ENCODE data around the gene LACTBL1.

The LACTBL1 gene

DNA sequence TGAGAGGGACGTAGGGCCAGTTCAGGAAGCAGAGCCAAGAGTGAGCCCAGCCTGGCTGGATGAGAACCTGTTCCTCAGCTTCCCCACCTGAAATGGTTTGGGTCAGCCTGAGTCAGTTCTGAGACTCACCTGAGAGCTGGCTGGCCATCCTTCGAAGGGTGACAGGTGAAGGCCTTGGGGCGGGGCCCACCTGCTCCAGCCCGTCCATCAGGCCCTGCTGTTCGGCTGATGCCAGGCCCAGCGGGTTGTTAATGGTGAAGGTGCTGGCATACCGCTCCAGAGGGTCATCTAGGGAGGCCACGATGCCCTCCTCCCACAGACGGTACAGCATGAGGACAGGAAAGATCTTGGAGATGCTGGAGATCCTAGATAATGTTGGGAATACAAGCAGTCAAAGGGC lies 14.1 kb downstream of the LACTBL1 start:
- H3K9me3 ChIP-seq (ENCODE audit: severe bottlenecking) = no peaks in the 10 kb centered on the region
- H3K36me3 ChIP-seq = no peaks in the 10 kb centered on the region
- no peak overlapping the region for H3K27ac ChIP-seq
- H3K4me3 ChIP-seq (ENCODE audit: low read depth, low read length) = no peak overlapping the region
- no peak for DNase-seq
- H3K27me3 ChIP-seq (ENCODE audit: insufficient read depth, low read depth, severe bottlenecking) = no peaks in the 10 kb centered on the region
- TF ChIP-seq, protein P1, sequence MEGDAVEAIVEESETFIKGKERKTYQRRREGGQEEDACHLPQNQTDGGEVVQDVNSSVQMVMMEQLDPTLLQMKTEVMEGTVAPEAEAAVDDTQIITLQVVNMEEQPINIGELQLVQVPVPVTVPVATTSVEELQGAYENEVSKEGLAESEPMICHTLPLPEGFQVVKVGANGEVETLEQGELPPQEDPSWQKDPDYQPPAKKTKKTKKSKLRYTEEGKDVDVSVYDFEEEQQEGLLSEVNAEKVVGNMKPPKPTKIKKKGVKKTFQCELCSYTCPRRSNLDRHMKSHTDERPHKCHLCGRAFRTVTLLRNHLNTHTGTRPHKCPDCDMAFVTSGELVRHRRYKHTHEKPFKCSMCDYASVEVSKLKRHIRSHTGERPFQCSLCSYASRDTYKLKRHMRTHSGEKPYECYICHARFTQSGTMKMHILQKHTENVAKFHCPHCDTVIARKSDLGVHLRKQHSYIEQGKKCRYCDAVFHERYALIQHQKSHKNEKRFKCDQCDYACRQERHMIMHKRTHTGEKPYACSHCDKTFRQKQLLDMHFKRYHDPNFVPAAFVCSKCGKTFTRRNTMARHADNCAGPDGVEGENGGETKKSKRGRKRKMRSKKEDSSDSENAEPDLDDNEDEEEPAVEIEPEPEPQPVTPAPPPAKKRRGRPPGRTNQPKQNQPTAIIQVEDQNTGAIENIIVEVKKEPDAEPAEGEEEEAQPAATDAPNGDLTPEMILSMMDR (IDR thresholded peaks at IDR 0.05; ENCODE audit: low read depth, low read length) = no peak

DNA sequence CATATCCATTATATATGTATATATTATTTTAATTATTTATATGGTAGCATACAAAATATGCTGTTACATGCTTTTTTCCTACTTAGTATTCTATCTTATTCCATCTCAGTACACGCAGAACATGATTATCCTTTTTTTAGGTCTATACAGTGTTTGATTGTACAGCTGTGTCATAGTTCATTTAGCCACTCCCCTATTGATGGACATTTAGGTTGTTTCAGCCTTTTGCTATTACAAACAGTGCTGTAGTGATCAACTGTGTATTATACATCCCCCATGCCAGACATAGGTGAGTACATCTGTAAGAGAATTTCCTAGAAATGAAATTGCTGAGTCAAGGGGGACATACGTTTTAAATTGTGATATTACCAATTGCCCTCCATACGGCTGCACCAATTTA lies 15.6 kb downstream of the LACTBL1 start:
- Histone ChIP-seq H3K4me3 (ENCODE audit: low read depth, low read length) (no peak overlapping the region), H3K36me3 (no peaks in the 10 kb centered on the region), H3K27ac (no peak overlapping the region), H3K27me3 (ENCODE audit: insufficient read depth, low read depth, severe bottlenecking) (no peaks in the 10 kb centered on the region), H3K9me3 (ENCODE audit: severe bottlenecking) (no peaks in the 10 kb centered on the region)
- TF ChIP-seq, protein P1 (IDR thresholded peaks at IDR 0.05; ENCODE audit: low read depth, low read length) = no peak
- no peak for DNase-seq

DNA sequence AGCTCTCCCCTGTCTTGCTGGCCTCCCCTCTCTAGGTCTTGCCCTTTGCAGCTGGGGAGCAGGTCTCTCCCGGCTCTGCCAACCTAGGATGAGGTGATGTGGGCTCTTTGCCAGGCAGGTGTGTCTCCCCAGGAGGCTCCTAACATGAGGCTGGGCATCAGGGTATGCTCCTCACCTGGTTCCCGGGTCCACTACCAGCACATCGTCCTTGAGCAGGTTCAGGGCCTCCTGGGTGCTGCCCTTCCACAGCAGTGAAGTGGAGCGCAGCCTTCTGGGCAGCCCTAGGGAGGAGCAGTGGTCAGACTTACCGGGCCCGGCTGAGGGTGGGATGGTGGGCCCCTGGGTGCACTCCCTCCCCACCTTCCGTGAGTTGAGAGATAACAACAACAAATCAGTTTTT lies 17.5 kb downstream of the LACTBL1 start:
- Histone ChIP-seq H3K27ac (no peak overlapping the region), H3K27me3 (ENCODE audit: insufficient read depth, low read depth, severe bottlenecking) (no peaks in the 10 kb centered on the region), H3K4me3 (ENCODE audit: low read depth, low read length) (no peak overlapping the region), H3K36me3 (no peaks in the 10 kb centered on the region), H3K9me3 (ENCODE audit: severe bottlenecking) (no peaks in the 10 kb centered on the region)
- TF ChIP-seq, protein P1 (IDR thresholded peaks at IDR 0.05; ENCODE audit: low read depth, low read length) = no peak
- DNase-seq = no peak

DNA sequence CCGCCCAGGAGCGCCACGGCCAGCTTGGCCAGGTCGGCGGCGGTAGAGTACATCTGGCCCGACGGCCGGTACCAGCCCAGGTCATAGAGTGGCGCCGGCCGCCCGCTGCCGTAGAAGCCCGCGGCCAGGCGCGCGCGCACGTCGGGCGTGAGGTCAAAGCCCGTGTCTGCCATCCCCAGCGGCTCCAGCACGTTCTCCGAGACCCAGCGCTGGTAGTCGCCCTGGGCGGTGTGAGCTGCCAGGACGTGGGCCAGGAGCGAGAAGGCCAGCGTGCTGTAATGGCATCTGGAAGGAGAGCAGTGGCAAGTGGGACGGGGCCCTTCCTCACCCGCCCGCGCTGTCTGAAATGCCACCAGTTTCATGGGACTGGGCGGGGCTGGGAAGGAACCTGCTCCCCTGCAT lies 18.9 kb downstream of the LACTBL1 start:
- TF ChIP-seq, protein P1 (IDR thresholded peaks at IDR 0.05; ENCODE audit: low read depth, low read length) = no peak
- H3K36me3 ChIP-seq = no peaks in the 10 kb centered on the region
- DNase-seq = no peak
- no peak overlapping the region for H3K27ac ChIP-seq
- no peaks in the 10 kb centered on the region for H3K9me3 ChIP-seq (ENCODE audit: severe bottlenecking)
- H3K27me3 ChIP-seq (ENCODE audit: insufficient read depth, low read depth, severe bottlenecking) = no peaks in the 10 kb centered on the region
- no peak overlapping the region for H3K4me3 ChIP-seq (ENCODE audit: low read depth, low read length)

DNA sequence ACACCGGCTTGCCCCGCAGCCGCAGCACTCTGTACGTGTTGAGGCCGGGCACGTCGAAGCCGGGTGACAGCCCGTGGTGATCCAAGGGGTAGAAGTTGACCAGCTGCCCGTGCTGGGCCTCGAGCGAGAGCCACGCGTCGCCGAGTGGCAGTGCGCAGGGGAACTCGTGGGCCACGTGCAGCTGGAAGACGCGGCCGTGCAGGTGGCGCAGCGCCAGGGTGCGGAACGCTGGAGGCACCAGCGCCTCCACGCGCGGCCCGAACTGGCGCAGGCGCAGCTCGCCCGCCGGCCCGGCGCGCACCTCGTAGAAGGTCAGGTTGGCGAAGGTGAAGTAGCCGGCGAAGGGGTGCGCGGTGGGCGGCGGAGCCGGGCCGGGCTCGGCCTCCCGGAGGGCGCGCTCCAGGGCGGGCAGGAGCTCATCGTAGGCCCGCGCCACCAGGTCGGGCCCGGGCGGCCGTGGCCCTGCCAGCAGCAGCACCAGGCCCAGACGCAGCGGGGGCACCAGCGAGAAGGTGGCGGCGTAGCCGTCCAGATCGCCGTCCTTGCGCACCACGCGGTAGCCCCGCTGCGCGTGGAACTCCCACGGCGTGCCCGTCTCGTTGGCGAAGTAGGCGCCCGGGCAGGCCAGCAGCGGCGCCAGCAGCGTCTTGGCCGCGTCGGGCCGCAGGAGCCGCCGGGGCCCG lies 19.5 kb downstream of the LACTBL1 start:
- Histone ChIP-seq H3K9me3 (ENCODE audit: severe bottlenecking) (no peaks in the 10 kb centered on the region), H3K36me3 (no peaks in the 10 kb centered on the region), H3K4me3 (ENCODE audit: low read depth, low read length) (no peak overlapping the region), H3K27ac (no peak overlapping the region), H3K27me3 (ENCODE audit: insufficient read depth, low read depth, severe bottlenecking) (no peaks in the 10 kb centered on the region)
- TF ChIP-seq, protein P1 (IDR thresholded peaks at IDR 0.05; ENCODE audit: low read depth, low read length) = no peak
- DNase-seq = no peak

DNA sequence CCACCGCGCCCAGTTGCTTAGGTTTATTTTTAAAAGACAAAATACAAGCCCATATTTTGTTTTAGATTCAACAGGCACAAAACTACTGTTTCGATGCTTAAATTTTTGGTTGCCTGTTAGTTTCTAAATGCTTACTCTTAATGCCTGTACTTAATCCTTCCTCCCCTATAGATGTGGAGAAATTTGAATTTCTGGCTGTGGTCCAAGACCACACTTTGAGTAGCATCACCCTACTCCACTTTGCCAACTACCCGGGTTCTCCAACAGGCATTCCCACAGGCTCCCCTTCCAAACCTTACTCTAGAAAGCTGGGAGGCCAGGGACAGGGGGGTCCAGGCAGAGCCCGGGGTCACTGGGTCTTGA lies 20.0 kb downstream of the LACTBL1 start:
- no peak overlapping the region for H3K4me3 ChIP-seq (ENCODE audit: low read depth, low read length)
- no peaks in the 10 kb centered on the region for H3K27me3 ChIP-seq (ENCODE audit: insufficient read depth, low read depth, severe bottlenecking)
- DNase-seq = no peak
- TF ChIP-seq, protein P1 (IDR thresholded peaks at IDR 0.05; ENCODE audit: low read depth, low read length) = no peak
- no peak overlapping the region for H3K27ac ChIP-seq
- no peaks in the 10 kb centered on the region for H3K9me3 ChIP-seq (ENCODE audit: severe bottlenecking)
- no peaks in the 10 kb centered on the region for H3K36me3 ChIP-seq
